HG03469 (cell line): Measurements from ENCODE around the gene EPS15.

Experiments used
- ATAC-seq: cut with Tn5 transposase; IDR thresholded peaks from one replicate; pipeline ENCODE4 v1.9.1; 2021; ENCODE audit warnings: mild to moderate bottlenecking, moderate library complexity, moderate number of reproducible peaks; ENCODE audit not compliant: unreplicated experiment

Gene EPS15

DNA sequence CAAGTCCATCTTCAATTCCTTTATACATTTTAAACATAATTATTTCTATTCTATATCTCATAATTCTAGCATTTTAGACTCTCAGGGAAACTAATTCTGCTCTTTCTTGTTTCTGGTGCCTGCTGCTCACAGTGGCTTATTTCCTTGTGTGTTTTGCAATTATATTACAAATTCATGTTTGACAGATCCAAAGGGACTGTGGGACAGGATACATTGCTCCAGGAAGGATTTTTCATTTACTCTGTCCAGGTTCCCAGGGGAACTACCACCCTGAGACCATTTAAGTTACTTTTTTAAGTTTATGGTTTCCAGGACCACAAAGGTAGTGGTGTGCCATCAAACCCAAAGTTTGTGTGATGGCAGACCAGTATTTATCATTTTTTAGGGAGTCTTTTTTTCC lies 195.3 kb downstream of the EPS15 start:
- no peak for ATAC-seq

- no peak for ATAC-seq
These were observed 196.5 kb downstream of the EPS15 start for GRCh38 chr1:51322417-51323101.

DNA sequence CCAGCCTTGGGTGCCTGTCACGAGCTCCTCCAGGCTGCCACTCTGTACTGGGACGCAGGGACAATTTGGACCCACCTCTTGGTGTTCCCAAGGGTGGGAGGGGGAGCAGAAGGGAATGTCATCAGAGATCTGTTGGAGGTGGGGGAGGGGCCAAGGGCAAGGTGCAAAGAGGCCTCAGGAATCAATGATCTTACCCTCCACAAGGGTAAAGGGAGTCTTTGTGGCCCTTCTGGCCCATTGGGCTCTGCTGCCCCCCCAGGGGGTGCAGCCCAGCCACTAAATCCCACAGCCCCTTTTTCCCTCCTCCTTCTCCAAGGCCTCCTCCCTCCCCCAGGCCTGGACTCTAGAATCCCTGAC lies 197.2 kb downstream of the EPS15 start:
- ATAC-seq, result no peak

DNA sequence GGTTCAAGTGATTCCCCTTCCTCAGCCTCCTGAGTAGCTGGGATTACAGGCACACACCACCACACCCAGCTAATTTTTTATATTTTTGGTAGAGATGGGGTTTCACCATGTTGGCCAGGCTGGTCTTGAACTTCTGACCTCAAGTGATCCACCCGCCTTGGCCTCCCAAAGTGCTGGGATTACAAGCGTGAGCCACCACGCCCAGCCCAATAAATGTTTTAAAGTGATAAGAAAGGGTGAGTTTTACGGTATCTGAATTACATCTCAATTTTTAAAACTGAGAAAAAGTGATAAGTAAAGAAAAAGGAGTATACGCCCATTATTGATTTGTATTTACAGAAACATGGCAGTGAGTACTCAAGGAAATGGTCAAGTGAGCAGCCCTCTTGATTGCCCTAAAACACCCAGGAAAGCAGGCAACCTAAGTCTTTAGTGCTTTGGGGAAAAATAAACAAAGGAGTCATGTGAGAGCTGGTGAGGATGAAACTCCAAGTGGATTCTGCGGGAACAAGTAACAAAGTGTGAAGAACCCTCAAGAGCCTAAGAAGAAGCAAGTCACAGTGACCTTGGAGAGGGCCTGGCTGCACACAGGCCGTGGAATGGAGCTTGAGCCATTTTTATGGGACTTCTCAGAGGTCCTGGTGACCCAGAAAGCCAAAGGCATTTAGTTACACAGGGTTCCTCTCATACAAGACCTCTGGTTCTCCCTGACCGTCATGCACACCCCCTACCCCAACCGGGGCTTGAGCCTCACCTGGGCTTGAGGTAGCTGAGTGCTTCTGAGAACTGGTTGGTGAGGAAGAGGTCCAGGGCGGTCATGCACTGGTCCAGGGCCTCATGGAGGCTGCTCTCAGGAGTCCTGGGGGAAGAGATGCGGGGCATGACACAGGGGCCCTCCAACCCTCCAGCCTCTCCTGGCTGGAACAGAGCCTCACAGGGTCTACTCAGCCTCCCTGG lies 197.8 kb downstream of the EPS15 start:
- no peak for ATAC-seq

DNA sequence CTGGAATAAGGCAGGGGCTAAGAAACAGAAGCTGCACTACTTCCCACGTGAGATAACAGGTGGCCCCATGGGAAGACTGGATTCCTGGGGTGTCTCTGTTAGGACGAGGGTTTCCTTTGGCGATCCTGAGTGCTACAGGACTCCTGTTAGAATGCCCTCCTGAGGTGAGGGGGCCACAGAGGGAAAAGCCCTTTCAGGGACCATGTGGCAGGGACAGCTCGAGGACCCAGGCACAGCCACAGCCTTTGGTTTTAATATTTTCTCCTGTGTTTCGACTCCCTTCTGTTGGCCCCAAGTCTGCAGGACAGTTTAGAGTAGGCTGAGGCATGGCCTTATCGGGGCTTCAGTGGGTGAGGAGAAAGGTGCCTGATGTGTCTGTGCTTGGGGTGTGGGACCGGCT lies 201.3 kb downstream of the EPS15 start:
- ATAC-seq, result no peak

- no peak for ATAC-seq
These were observed 202.3 kb downstream of the EPS15 start for GRCh38 chr1:51316846-51317120.

- ATAC-seq, result no peak
These were observed 202.8 kb downstream of the EPS15 start for GRCh38 chr1:51316113-51316845.

- ATAC-seq, result no peak
These were observed 204.1 kb downstream of the EPS15 start for GRCh38 chr1:51314974-51315373.

GRCh38 chr1:51313961-51314777 lies 204.9 kb downstream of the EPS15 start:
- ATAC-seq, result no peak

GRCh38 chr1:51313268-51313852 lies 205.7 kb downstream of the EPS15 start:
- no peak for ATAC-seq

- no peak for ATAC-seq
These were observed 206.3 kb downstream of the EPS15 start for GRCh38 chr1:51312718-51313117.

- no peak for ATAC-seq
These were observed 207.2 kb downstream of the EPS15 start for GRCh38 chr1:51311826-51312225.

GRCh38 chr1:51310871-51311613 lies 208.0 kb downstream of the EPS15 start:
- no peak for ATAC-seq

GRCh38 chr1:51309291-51309690 lies 209.8 kb downstream of the EPS15 start:
- ATAC-seq, result no peak

GRCh38 chr1:51308636-51309035 lies 210.4 kb downstream of the EPS15 start:
- ATAC-seq, result no peak

DNA sequence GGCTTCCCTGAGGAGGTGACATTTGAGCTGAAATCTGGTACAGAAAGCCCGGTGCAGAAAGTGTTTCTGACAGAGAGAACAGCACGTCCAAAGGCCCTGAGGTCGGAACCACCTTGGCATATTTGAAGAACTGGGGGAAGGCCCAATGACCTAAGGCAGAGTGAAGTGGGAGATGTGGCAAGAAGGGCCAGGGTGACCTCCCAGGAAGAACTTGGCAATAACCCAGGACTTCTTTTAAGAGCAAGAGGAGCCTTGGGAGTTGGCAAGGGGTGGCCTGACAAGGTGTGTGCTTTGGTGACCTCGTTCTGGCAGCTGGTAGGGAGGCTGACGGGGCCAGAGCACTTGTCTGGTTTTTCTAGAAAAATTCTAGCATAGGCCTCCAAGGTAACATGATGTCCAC lies 212.1 kb downstream of the EPS15 start:
- ATAC-seq, result no peak

GRCh38 chr1:51305371-51305823 lies 213.7 kb downstream of the EPS15 start:
- ATAC-seq, result no peak

DNA sequence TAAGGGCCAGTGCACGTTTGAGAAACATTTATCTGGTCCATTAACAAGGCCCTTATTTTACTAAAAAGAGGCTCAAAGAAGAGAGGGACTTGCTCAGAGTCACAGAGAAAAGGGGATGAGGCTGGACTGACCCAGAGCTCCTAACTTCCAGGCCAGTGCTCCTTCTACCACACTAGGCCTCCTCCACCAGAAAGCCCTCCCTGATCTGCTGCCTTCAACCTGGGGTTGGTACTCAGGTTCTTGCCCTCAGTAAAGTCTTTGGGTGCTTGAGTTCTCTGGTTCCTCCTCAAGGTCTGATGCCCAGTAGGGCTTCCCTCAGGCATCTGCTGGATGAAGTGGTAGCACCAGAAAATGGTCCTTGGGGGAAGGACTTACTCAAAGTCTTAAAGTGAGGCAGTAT lies 214.7 kb downstream of the EPS15 start:
- ATAC-seq, result no peak
